ENCODE measurements around the gene AP3D1. TPM values are rescaled to one million over a fixed set of nuclear protein-coding genes. Genes with fewer than 3 reads are reported as not detected.

AP3D1 gene
- total RNA-seq, 2 experiments from 2014 or later: 41.8 to 41.9 TPM

DNA sequence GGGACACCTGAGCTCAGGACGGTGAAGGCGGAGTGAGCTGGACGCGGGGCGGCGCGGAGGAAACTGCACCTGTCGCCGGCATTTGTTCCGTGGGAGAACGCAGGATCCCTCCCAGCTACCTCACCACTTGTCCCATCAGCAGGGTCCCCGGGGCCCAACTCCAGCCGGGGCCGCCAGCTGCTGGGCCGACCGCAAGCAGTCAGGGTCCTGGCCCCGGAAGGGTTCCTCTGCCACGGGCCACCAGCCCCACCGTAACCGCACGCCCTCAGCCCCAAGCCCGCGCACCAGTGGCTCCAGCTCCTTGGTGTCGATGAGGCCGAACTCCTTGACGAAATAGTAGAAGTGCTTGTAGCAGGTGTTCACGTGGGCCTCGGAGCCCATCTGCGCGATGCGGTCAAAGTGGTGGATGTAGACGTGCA, 74.8 kb downstream of the AP3D1 start:
- ATAC-seq (ENCODE audit: poor library complexity): no peak
- CTCF ChIA-PET: interaction anchor here (0.7 kb wide), 1 partner anchor 18 kb away, joined by 4 read pairs; no protein-coding TSS in a partner anchor

DNA sequence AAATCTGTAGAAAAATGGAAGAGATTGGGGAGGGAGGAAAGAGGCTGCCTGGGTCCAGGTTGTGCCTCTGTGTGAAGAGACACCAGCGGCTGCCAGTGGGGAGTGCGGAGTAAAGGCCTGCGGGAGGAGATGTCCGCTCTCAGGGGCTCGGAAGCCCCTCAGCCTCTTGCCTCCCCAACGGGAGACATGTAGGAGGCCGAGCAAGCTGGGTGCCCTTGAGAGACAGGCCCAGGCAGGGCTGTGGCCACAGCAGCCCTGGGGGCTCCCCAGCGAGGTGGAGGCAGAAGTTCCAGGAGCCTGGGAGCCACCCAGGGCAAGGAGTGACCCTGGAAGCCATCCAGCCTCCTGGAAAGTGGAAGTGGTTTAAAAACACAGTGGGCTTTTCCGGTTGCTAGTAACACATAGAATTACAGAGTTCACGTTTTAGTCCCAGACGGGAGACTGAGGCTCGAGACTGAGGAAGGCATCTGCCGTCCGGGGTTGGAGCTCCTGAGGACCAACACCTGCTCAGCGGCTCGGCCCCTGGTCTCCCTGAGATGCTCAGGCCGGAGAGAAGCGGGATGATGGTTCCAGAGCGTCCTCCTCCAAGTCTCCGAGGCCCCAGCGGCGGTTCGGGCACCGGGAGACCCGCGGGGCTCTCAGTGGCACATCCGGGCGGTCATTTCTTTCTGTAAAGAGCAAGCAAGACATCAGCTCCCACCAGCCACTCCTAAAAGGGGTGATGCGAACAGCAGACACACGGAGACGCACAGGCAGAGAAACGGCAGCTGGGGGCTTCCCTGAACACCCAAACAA, 78.4 kb downstream of the AP3D1 start:
- POLR2A ChIA-PET: no interaction called here
- Histone ChIP-seq H3K9me3 (ENCODE audit: control insufficient read depth in 1 of 2, insufficient read depth in 1 of 2, low read length in 2 of 2) (no peaks in the 10 kb centered on the region), H3K27ac (ENCODE audit: low read depth in 1 of 2, low read length in 2 of 2) (peak overlapping the region in 1 of 2 donors; percentile 38), H3K4me1 (ENCODE audit: insufficient read depth, low read length) (peaks cover 40% of the 10 kb centered on the region), H3K27me3 (ENCODE audit: control insufficient read depth in 1 of 2, insufficient read depth in 2 of 2, low read length in 2 of 2) (no peaks in the 10 kb centered on the region), H3K36me3 (ENCODE audit: insufficient read depth, low read length) (peaks cover 66% of the 10 kb centered on the region), H3K4me3 (ENCODE audit: low read length) (no peak overlapping the region)
- CTCF ChIA-PET: no interaction called here
- H3K36me3 Mint-ChIP-seq (ENCODE audit: low read depth): peaks cover 72% of the 10 kb centered on the region
- H3K27me3 Mint-ChIP-seq: no peaks in the 10 kb centered on the region
- peak overlapping the region; percentile 39 for H3K27ac Mint-ChIP-seq
- DNase-seq: no peak
- no peak for TF ChIP-seq CTCF (IDR thresholded peaks at IDR 0.05)
- H3K4me1 Mint-ChIP-seq (ENCODE audit: low read depth): peaks cover 16% of the 10 kb centered on the region
- no peak for ATAC-seq (ENCODE audit: poor library complexity)
- H3K9me3 Mint-ChIP-seq: no peaks in the 10 kb centered on the region
- H3K4me3 Mint-ChIP-seq: no peak overlapping the region
- intact Hi-C loops (cut with DNase I, micrococcal nuclease): no loop called here

More for the DNA sequence above, 74.8 kb downstream of the AP3D1 start:
- peaks cover 90% of the 10 kb centered on the region for H3K36me3 ChIP-seq (ENCODE audit: insufficient read depth, low read length)
- no peak for TF ChIP-seq CTCF (IDR thresholded peaks at IDR 0.05)
- H3K27me3 ChIP-seq (ENCODE audit: control insufficient read depth in 1 of 2, insufficient read depth in 2 of 2, low read length in 2 of 2): no peaks in the 10 kb centered on the region
- Mint-ChIP-seq H3K27me3 (no peaks in the 10 kb centered on the region), H3K9me3 (no peaks in the 10 kb centered on the region), H3K4me1 (ENCODE audit: low read depth) (peaks cover 33% of the 10 kb centered on the region), H3K36me3 (ENCODE audit: low read depth) (peaks cover 84% of the 10 kb centered on the region), H3K27ac (no peak overlapping the region), H3K4me3 (no peak overlapping the region)
- no peak overlapping the region for H3K4me3 ChIP-seq (ENCODE audit: low read length)
- no peak for DNase-seq
- POLR2A ChIA-PET: interaction anchor here (0.6 to 3.2 kb wide), 3 partner anchors 18 to 20 kb away, joined by 3 to 16 read pairs (median 3); partner anchors contain the start of gene MOB3A
- intact Hi-C loops (cut with DNase I, micrococcal nuclease): no loop called here
- peaks cover 63% of the 10 kb centered on the region for H3K4me1 ChIP-seq (ENCODE audit: insufficient read depth, low read length)
- no peak overlapping the region for H3K27ac ChIP-seq (ENCODE audit: low read depth in 1 of 2, low read length in 2 of 2)
- H3K9me3 ChIP-seq (ENCODE audit: control insufficient read depth in 1 of 2, insufficient read depth in 1 of 2, low read length in 2 of 2): no peaks in the 10 kb centered on the region

- Histone ChIP-seq H3K4me1 (ENCODE audit: insufficient read depth, low read length) (peaks cover 36% of the 10 kb centered on the region), H3K4me3 (ENCODE audit: low read length) (no peak overlapping the region), H3K9me3 (ENCODE audit: control insufficient read depth in 1 of 2, insufficient read depth in 1 of 2, low read length in 2 of 2) (no peaks in the 10 kb centered on the region), H3K27ac (ENCODE audit: low read depth in 1 of 2, low read length in 2 of 2) (no peak overlapping the region), H3K27me3 (ENCODE audit: control insufficient read depth in 1 of 2, insufficient read depth in 2 of 2, low read length in 2 of 2) (no peaks in the 10 kb centered on the region), H3K36me3 (ENCODE audit: insufficient read depth, low read length) (peaks cover 48% of the 10 kb centered on the region)
- ChIA-PET CTCF (interaction anchor here (0.7 to 3.2 kb wide), 4 partner anchors 8 to 51 kb away, joined by 4 to 16 read pairs (median 10); no protein-coding TSS in a partner anchor), POLR2A (interaction anchor here (1.5 kb wide), 1 partner anchor 12 kb away, joined by 13 read pairs; no protein-coding TSS in a partner anchor)
- peaks cover 16% of the 10 kb centered on the region for H3K4me1 Mint-ChIP-seq (ENCODE audit: low read depth)
- H3K36me3 Mint-ChIP-seq (ENCODE audit: low read depth): peaks cover 58% of the 10 kb centered on the region
- H3K4me3 Mint-ChIP-seq: no peak overlapping the region
- no peaks in the 10 kb centered on the region for H3K27me3 Mint-ChIP-seq
- H3K9me3 Mint-ChIP-seq: no peaks in the 10 kb centered on the region
- intact Hi-C loops (cut with DNase I, micrococcal nuclease): no loop called here
- DNase-seq: no peak
- ATAC-seq (ENCODE audit: poor library complexity): no peak
- peak overlapping the region; percentile 47 for H3K27ac Mint-ChIP-seq
- TF ChIP-seq CTCF (IDR thresholded peaks at IDR 0.05): no peak
Observed at GRCh38 chr19:2070986-2071673, 80.2 kb downstream of the AP3D1 start.
